ENCODE measurements around the gene RBMX.

RBMX gene

GRCh38 chrX:136828830-136829229, 51.7 kb downstream of the RBMX start:
- no peak for DNase-seq

GRCh38 chrX:136827026-136827425, 53.5 kb downstream of the RBMX start:
- peak; percentile 15 for DNase-seq

- DNase-seq, result no peak
These were observed 54.8 kb downstream of the RBMX start for GRCh38 chrX:136825771-136826170.

Measured in COR-L47 (cell line).